PC-9 (cell line): ENCODE measurements around the gene OTOP2.

ENCODE experiments used
- CTCF ChIP-seq: fragments of 200-600 bp; sonication (generic); conservative IDR thresholded peaks from 2 replicates; pipeline ENCODE4 v1.6.1; 2017; ENCODE audit warnings: mixed run types, antibody characterized with exemption, mild to moderate bottlenecking, moderate library complexity
- EZH2 ChIP-seq: fragments of 200-600 bp; sonication (generic); IDR thresholded peaks from 2 replicates; pipeline ENCODE4 v1.8.0; 2017; ENCODE audit warnings: antibody characterized with exemption, low read depth

- TF ChIP-seq CTCF = no peak
- no peak for TF ChIP-seq EZH2
These were observed 23.1 kb downstream of the OTOP2 start for GRCh38 chr17:74947041-74947754.
